Fibroblast of lung (primary cell): ENCODE measurements around the gene WNT7B. TPM values are rescaled to one million over a fixed set of nuclear protein-coding genes. Genes with fewer than 3 reads are reported as not detected.
A peak's percentile ranks its signal among the peaks of the same experiment; 100 is the strongest.

Experiments
- DNase-seq, 2 donors: peaks; one replicate each; pipeline versions ENCODE4 v3.0.0 to v3.0.0-alpha.2; 2010; ENCODE audit warnings: low read depth in 2 of 2
- H2AFZ ChIP-seq: 2 replicates; pipeline ENCODE4 v1.5.1; 2012; ENCODE audit warnings: low read length, control low read depth, inconsistent platforms
- H3K27ac ChIP-seq: 2 replicates; pipeline ENCODE4 v1.5.1; 2011; ENCODE audit warnings: low read length, control low read depth; ENCODE audit not compliant: insufficient read depth
- H3K27me3 ChIP-seq: 2 replicates; pipeline ENCODE4 v1.5.1; 2011; ENCODE audit warnings: mild to moderate bottlenecking, low read length; ENCODE audit not compliant: control insufficient read depth, insufficient read depth
- H3K36me3 ChIP-seq: 2 replicates; pipeline ENCODE4 v1.5.1; 2011; ENCODE audit warnings: low read length; ENCODE audit not compliant: control insufficient read depth, insufficient read depth
- H3K4me1 ChIP-seq: 2 replicates; pipeline ENCODE4 v1.5.1; 2011; ENCODE audit warnings: low read length; ENCODE audit not compliant: control insufficient read depth, insufficient read depth; ENCODE audit errors: extremely low read depth
- H3K4me2 ChIP-seq: 2 replicates; pipeline ENCODE4 v1.5.1; 2011; ENCODE audit warnings: low read length, control low read depth; ENCODE audit not compliant: insufficient read depth; ENCODE audit errors: extremely low read depth
- H3K4me3 ChIP-seq, 4 experiments: fragments of 200-600 bp in 1 of 4; sonication (generic) in 1 of 4; replicated peaks in 1 of 4; 2 replicates each; pipeline ENCODE4 v1.5.1; 2011 to 2016; ENCODE audit warnings: low read length in 4 of 4, low read depth in 3 of 4, mild to moderate bottlenecking in 3 of 4, control low read depth in 2 of 4, inconsistent platforms in 1 of 4, mixed read lengths in 1 of 4; ENCODE audit not compliant: insufficient read depth in 1 of 4; ENCODE audit errors: control extremely low read depth in 1 of 4
- H3K79me2 ChIP-seq: 2 replicates; pipeline ENCODE4 v1.5.1; 2012; ENCODE audit warnings: mild to moderate bottlenecking, low read length, inconsistent platforms; ENCODE audit not compliant: control insufficient read depth, insufficient read depth
- H3K9ac ChIP-seq: 2 replicates; pipeline ENCODE4 v1.5.1; 2011; ENCODE audit warnings: mild to moderate bottlenecking, low read length, control low read depth; ENCODE audit not compliant: insufficient read depth
- H3K9me3 ChIP-seq: 2 replicates; pipeline ENCODE4 v1.5.1; 2012; ENCODE audit warnings: low read depth, low read length; ENCODE audit not compliant: control insufficient read depth, insufficient read depth
- H4K20me1 ChIP-seq: 2 replicates; pipeline ENCODE4 v1.5.1; 2011; ENCODE audit warnings: low read length; ENCODE audit not compliant: control insufficient read depth, insufficient read depth; ENCODE audit errors: extremely low read depth
- EZH2 ChIP-seq: IDR thresholded peaks from 2 replicates; pipeline ENCODE4 v1.5.1; 2012; ENCODE audit warnings: low read length, control low read depth, mild to moderate bottlenecking; ENCODE audit errors: missing control alignments
- polyA plus RNA-seq, 2 donors: library from polyadenylated mRNA; depleted of rRNA in 1 of 2; stranded (reverse) in 1 of 2; unstranded in 1 of 2; fragments of >200 nt; gene quantifications; 2 replicates each; pipeline ENCODE4 v1.2.1, GENCODE V29; 2011 to 2012; ENCODE audit warnings: missing spikeins in 1 of 2
- total RNA-seq: library from RNA; depleted of rRNA; stranded (reverse); fragments of >200 nt; gene quantifications from 2 replicates; pipeline ENCODE4 v1.2.1, GENCODE V29; 2014
- TF ChIP-seq, protein P1 (sequence below), 2 donors: IDR thresholded peaks in 1 of 2; conservative IDR thresholded peaks in 1 of 2; 1 replicate in 1 of 2; 2 replicates in 1 of 2; pipeline ENCODE4 v1.5.1; 2011 to 2012; ENCODE audit warnings: low read length in 2 of 2, control low read depth in 1 of 2, inconsistent platforms in 1 of 2, low read depth in 1 of 2, mild to moderate bottlenecking in 1 of 2

Gene WNT7B
- total and polyA plus RNA-seq, 2 donors (not counting 1 experiment from before 2014, with no cell fraction given): 0.17 TPM; not detected in 1

DNA sequence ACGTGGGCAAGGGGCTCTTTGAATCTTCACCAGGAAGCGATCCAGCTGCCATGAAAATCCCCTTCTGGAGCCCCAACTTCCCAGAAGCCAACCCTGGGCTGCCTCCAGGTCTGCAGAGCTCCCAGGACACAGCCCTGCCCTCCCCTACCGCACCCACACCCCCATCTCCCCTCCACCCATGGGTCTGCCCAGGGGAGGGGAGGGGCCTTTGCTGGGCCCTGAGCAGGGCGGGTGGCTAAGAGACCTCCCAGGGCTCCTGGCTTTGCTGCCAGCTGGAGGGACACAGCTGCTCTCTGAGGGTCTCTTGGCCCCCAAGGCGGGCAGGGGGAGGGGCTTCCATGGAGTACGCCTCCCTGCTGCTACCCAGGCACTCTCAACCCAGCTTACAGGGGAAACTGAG lies 64.1 kb downstream of the WNT7B start:
- TF ChIP-seq EZH2: no peak
- TF ChIP-seq, protein P1, sequence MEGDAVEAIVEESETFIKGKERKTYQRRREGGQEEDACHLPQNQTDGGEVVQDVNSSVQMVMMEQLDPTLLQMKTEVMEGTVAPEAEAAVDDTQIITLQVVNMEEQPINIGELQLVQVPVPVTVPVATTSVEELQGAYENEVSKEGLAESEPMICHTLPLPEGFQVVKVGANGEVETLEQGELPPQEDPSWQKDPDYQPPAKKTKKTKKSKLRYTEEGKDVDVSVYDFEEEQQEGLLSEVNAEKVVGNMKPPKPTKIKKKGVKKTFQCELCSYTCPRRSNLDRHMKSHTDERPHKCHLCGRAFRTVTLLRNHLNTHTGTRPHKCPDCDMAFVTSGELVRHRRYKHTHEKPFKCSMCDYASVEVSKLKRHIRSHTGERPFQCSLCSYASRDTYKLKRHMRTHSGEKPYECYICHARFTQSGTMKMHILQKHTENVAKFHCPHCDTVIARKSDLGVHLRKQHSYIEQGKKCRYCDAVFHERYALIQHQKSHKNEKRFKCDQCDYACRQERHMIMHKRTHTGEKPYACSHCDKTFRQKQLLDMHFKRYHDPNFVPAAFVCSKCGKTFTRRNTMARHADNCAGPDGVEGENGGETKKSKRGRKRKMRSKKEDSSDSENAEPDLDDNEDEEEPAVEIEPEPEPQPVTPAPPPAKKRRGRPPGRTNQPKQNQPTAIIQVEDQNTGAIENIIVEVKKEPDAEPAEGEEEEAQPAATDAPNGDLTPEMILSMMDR (conservative IDR thresholded peaks at IDR 0.05 in 1 of 2, IDR thresholded peaks at IDR 0.05 in 1 of 2; ENCODE audit: low read depth in 1 of 2, low read length in 2 of 2): no peak
- Histone ChIP-seq H3K4me3 (no peak overlapping the region), H4K20me1 (no peaks in the 10 kb centered on the region), H3K27ac (no peak overlapping the region), H3K36me3 (no peaks in the 10 kb centered on the region), H3K4me2 (no peak overlapping the region), H3K27me3 (peaks cover under 1% of the 10 kb centered on the region), H2AFZ (no peak overlapping the region), H3K4me1 (no peaks in the 10 kb centered on the region), H3K9me3 (no peaks in the 10 kb centered on the region), H3K9ac (no peak overlapping the region), H3K79me2 (no peaks in the 10 kb centered on the region)
- no peak for DNase-seq

DNA sequence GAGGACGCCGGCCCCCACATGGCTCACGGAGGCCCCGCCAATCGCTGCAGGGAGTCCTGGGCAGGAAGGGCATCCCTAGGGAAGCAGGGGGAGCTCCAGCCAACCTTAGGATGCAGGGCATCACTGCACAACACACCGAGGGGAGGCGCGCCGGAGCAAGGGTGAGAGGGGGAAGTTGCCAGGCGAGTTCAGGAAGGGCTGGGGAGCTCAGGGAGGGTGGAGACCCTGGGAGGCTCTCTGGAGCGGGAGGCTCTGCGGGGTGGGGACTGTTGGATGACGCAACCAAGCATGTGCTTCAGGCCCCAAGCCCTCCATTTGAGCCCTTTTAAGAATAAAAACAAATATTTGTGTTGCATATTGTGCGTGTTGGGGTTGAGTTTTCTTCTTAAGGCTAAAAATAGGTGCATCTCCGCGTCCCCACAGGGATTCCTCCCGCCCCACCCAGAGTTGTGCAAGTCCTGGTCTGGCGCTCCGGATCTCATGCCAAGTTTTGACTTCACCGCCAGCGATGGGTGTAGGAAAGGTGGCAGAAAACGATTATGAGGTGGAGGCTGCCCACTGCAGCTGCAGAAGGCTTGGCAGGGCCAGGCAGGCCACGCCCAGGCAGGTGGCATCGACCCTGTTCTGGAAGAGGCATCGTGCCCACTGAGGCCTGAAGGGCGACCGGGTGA lies 65.2 kb downstream of the WNT7B start:
- Histone ChIP-seq H3K27ac (no peak overlapping the region), H3K27me3 (peaks cover 2% of the 10 kb centered on the region), H3K79me2 (no peaks in the 10 kb centered on the region), H3K9ac (no peak overlapping the region), H3K9me3 (no peaks in the 10 kb centered on the region), H3K4me2 (no peak overlapping the region), H3K4me3 (no peak overlapping the region), H3K36me3 (no peaks in the 10 kb centered on the region), H3K4me1 (no peaks in the 10 kb centered on the region), H2AFZ (no peak overlapping the region), H4K20me1 (no peaks in the 10 kb centered on the region)
- no peak for TF ChIP-seq EZH2
- DNase-seq: peak; percentile 18 to 52

DNA sequence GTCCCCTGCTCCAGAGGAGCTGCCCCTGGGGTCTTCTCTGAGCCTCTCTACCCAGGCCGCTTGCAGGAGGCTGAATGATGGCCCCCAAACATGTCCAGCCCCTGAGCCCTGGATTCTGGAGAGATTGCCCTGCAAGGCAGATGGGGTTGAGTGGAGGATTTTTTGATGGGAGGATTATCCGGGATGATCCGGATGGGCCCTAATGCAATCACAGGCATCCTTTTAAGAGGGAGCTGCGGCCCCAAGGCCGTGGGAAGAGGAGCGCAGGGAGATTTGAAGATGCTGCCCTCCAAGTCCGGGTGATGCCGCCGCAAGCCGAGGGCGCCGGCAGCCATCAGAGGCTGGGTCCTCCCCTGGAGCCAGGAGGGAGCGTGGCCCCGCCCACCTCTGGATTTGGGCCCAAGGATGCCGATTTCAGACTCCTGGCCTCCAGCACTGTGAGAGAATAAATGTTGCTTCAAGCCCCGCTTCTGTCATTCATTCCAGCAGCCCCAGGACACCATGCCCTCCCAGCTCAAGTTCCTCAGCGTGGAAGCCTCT lies 66.0 kb downstream of the WNT7B start:
- Histone ChIP-seq H3K9ac (no peak overlapping the region), H2AFZ (no peak overlapping the region), H3K27ac (no peak overlapping the region), H3K4me2 (no peak overlapping the region), H3K4me1 (peaks cover 2% of the 10 kb centered on the region), H3K9me3 (no peaks in the 10 kb centered on the region), H4K20me1 (no peaks in the 10 kb centered on the region), H3K79me2 (no peaks in the 10 kb centered on the region), H3K4me3 (no peak overlapping the region), H3K36me3 (no peaks in the 10 kb centered on the region), H3K27me3 (peaks cover 2% of the 10 kb centered on the region)
- TF ChIP-seq, protein P1 (conservative IDR thresholded peaks at IDR 0.05 in 1 of 2, IDR thresholded peaks at IDR 0.05 in 1 of 2; ENCODE audit: low read depth in 1 of 2, low read length in 2 of 2): no peak
- no peak for TF ChIP-seq EZH2
- no peak for DNase-seq
